OCI-LY7 (cell line): ENCODE measurements around the gene DDAH1.

Experiments used
- EZH2phosphoT487 ChIP-seq: fragments of 200-600 bp; sonication (generic); IDR thresholded peaks from 2 replicates; pipeline ENCODE4 v1.6.1; 2018; ENCODE audit warnings: low read depth, borderline replicate concordance, mild to moderate bottlenecking, mixed run types, antibody characterized with exemption, low read length, moderate library complexity, mixed read lengths
- TF ChIP-seq, protein P1 (sequence below): fragments of 200-600 bp; sonication (generic); conservative IDR thresholded peaks from 2 replicates; pipeline ENCODE4 v1.5.1; 2014; ENCODE audit warnings: mild to moderate bottlenecking, antibody characterized with exemption, low read length, moderate library complexity, mixed read lengths

DNA sequence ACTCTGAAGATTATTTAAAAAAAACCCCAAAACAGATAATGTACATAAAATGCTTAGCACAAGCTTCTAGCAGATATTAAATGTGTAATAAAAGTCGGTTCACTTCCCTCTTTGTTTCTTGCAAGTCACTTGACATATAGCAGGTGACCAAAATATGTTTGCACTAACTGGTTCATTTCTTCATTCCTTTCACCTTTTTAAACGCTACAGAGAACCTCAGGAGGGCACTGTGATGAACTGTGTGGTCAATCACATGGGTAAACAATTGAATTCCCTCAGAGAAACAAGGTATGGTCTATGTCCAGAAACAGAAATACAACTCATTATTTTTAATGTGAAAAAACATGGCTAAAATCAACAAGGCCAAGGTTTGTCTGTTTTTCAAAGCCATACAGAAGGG is 137.2 kb downstream of the DDAH1 start:
- TF ChIP-seq, protein P1, sequence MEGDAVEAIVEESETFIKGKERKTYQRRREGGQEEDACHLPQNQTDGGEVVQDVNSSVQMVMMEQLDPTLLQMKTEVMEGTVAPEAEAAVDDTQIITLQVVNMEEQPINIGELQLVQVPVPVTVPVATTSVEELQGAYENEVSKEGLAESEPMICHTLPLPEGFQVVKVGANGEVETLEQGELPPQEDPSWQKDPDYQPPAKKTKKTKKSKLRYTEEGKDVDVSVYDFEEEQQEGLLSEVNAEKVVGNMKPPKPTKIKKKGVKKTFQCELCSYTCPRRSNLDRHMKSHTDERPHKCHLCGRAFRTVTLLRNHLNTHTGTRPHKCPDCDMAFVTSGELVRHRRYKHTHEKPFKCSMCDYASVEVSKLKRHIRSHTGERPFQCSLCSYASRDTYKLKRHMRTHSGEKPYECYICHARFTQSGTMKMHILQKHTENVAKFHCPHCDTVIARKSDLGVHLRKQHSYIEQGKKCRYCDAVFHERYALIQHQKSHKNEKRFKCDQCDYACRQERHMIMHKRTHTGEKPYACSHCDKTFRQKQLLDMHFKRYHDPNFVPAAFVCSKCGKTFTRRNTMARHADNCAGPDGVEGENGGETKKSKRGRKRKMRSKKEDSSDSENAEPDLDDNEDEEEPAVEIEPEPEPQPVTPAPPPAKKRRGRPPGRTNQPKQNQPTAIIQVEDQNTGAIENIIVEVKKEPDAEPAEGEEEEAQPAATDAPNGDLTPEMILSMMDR: no peak
- TF ChIP-seq EZH2phosphoT487: no peak
